CD4-positive, alpha-beta T cell treated with Interleukin-15 for 4 hours (primary cell): ENCODE measurements around the gene DCLK3.

ENCODE experiments used
- DNase-seq: peaks from one replicate; pipeline ENCODE4 v3.0.0-alpha.2; 2020; ENCODE audit warnings: low spot score

DCLK3 gene

DNA sequence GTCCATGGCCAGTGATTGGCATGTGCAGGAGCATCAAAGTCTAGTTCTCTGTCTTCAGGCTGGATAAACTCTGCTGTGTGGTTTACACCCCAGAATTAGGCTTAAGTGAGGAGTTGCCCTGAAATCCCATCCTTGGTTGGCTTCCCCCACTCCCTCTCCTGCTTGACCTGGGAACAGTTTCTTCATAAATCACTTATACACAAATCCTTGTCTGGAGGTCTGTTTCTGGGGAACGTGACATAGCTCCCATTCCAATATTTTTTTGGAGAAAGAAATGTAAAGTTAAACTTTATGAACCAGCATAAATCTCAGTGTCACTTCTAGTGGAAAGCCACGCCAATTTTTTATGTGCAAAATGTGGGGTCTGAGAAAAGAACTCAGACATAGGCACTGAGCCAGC, 98.2 kb downstream of the DCLK3 start:
- DNase-seq: no peak

- DNase-seq: no peak
Observed at GRCh38 chr3:36663666-36664291, 100.6 kb downstream of the DCLK3 start.

DNA sequence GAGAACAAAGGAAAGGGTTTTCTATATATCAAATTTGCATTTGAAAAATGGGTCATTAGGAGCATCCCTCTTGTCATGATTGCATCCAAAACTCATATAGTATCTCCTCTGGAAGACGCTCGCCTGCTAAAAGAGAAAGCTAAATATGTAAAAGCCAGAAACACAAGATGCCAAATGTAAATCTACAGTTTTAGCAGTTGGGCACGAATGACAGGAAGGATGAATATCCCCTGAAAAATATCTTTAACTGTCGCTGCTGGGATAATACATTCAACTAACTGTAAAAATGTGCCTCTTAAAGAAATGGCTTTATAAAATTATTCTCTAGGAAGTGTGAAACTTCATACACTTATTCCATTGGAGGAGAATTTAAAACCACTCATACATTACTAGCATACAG, 101.7 kb downstream of the DCLK3 start:
- no peak for DNase-seq
